NCI-H2171 treated with DMSO at 0.1 percent for 48 hours (cell line): ENCODE data around the gene TCAF1.
A peak's percentile ranks its signal among the peaks of the same experiment; 100 is the strongest.
"Not testable (repeated sequence)": the region's sequence is repeated elsewhere in the genome, so short reads cannot be mapped to it uniquely, and the experiment has no call there.

Experiments
- DNase-seq: peaks from one replicate; lab custom pipeline; 2025; lab: John Stamatoyannopoulos, UW

TCAF1 gene

GRCh38 chr7:143905509-143905908 is 3.5 kb upstream of the TCAF1 start:
- no peak for DNase-seq

GRCh38 chr7:143902332-143902899 is 440 bp upstream of the TCAF1 start:
- DNase-seq: no peak

- DNase-seq: no peak
Measured at GRCh38 chr7:143901332-143901667, 676 bp downstream of the TCAF1 start.

GRCh38 chr7:143900230-143900766 is 1.7 kb downstream of the TCAF1 start:
- no peak for DNase-seq

DNA sequence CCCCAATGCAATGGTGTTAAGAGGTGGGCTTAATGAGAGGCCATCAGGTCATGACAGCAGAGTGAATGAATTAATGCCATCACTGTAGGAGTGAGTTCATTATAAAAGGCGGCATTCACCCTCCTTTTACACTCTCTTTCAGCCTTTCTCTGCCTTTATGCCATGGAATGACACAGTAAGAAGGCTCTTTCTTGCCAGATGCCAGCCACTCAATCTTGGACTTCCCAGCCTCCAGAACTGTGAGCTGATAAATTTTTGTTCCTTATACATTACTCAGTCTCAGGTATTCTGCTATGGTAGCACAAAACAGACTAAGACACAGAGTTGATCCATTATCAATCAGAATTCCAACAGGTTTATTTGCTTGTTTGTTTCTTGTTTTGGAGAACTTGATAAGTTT is 3.2 kb downstream of the TCAF1 start:
- no peak for DNase-seq

DNA sequence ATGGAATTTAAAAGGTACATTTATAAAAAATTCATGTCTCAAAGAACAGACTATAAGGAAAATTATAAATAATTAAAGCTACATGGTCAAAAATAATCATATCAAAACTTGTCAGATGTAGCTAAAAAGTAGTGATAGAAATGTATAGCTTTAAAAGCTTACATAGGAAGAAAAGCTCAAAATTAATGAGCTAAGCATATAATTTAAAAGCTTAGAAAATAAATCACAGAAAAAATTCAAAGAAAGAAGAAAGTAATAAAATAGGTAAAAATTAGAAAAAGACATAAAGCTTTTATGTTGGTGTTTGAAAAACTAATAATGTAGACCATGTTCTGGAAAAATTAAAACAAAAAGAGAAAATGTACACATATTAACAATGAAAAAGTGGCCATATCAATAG is 5.3 kb downstream of the TCAF1 start:
- no peak for DNase-seq

DNA sequence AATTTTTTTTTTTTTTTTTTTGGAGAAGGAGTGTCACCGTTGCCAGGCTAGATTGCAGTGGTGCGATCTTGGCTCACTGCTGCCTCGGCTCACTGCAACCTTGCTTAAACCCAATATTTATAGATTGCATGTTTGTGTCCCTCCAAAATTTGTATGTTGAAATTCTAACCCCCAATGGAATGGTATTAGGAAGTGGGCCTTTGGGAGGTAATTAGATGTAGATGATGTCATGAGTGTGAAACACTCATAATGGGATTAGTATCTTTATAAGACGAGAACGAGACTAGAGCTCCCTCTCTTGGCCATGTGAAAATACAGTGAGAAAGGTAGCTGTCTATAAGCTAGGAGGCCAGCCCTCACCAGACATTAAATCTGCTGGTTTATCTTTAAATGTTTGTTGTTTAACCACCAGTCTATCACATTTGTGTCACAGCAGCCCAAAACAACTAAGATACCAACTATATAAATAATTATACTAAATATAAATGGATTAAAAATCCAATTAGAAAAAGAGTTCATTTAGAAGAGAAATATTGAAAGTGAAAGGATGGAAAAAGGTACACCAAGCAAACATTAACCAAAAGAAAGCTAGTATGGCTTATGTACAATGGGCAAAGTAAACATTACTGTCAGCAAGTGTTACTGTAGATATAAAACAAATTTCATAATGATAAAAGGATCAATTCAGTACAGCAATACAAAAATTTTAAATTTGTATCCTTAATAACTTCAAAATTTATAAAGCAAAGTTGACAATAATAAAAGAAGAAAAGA is 9.3 kb downstream of the TCAF1 start:
- DNase-seq: peak; percentile 43

GRCh38 chr7:143891457-143891856 is 10.5 kb downstream of the TCAF1 start:
- no peak for DNase-seq

DNA sequence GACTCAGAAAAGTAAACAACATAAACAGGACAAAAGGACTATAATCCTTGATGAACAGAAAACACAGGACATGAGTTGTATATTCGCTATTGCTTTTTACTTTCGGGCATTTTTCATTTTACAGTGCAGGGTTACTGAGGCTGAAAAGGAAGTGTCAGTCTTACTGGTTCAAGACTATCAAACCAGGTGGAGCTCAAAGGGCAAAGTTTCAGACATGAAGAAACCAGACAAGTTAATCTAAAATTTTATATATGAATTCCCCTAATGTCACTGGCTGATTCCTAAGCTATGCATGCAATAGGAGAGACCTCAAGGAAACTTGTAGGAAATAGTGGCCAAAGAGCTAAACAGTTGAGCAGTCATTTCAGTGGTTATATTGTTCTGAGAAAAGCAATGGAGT is 11.4 kb downstream of the TCAF1 start:
- no peak for DNase-seq

GRCh38 chr7:143889068-143889467 is 12.9 kb downstream of the TCAF1 start:
- no peak for DNase-seq

GRCh38 chr7:143886826-143887477 is 15.0 kb downstream of the TCAF1 start:
- DNase-seq: no peak

- DNase-seq: no peak
Measured at GRCh38 chr7:143885951-143886350, 16.0 kb downstream of the TCAF1 start.

DNA sequence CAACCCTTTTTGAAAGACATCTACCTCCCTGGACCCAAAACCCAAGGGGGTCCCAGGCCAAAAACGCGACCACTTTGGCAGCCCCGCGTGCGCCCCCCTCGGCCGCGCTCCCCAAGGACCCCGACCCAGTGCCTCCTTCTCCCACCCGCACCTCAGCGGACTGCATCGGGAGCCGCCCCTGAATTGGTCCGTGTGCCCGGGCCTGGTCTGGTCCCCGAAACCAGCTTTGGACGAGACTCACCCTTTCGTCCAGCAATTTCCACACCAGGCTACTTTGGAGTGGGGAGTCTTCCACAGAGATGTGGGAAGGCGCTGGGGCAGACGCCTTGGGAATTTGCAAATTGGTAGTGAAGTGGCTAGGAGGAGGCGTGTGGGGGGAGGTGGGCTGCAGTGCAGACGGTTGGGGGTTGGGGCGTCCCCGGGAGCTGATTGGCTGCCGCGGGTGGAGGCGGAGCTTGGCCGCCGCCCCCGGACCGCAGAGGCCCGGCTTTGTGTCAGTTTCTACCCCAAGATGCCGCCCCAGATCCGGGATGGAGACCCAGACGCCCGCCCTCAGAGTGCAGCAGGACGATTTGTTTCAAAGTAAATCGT is 16.9 kb downstream of the TCAF1 start:
- DNase-seq: no peak

DNA sequence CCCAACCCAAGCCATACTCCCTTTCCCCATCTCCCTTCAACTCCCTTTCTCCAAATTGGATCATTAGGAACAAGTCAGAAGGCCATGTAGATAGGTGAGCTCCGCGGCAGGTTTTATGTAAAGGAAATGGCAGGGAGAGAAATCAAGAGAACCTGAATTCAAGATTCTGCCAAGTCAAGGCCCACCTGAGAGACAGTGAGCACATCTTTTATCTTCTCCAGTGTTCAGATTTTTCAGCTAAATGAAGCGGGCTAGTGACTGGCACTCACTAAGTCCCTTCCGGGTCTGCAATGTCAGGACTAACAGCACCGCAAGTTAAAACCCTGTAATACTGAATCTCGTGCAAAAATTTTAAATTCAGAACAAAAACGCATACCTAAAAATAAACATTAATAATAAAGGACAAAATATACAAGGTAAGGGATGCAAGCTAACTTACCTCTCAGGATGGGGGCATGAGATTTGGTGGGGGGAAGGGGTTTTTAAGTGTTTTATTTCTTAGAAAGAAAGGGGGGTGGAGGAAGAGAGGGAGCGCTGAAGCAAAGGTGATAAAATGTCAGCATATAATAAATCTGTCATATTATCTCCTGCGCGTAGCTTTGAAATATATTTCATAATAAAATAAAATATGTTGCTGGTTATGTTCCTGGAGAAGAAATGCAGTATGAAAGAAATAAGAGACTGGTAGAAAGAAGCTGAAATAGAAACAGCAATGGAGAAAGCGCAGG is 17.6 kb downstream of the TCAF1 start:
- DNase-seq: no peak

DNA sequence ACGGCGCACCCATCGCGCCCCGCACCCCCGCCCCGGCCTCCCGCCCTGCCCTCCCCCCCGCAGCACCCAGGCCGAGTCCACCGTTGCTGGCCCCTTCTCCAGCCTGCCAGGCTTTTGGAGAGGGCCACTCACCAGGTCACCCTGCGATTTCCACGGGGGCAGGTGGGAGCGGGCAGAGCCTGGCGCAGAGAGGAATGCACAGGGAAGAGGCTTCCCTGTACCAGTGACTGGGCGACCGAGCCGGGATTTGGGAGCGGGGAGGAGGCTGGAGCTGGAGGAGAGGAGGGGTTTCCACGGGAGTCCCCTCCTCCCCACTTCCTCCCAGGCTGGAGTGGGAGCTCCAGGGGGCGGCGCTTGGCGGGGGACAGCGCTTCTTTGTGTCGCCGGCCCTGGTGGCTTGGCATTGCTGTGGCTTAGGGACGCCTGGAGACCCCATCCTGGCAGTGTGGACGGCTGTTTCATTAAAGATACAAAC is 19.3 kb downstream of the TCAF1 start:
- DNase-seq: peak; percentile 86

DNA sequence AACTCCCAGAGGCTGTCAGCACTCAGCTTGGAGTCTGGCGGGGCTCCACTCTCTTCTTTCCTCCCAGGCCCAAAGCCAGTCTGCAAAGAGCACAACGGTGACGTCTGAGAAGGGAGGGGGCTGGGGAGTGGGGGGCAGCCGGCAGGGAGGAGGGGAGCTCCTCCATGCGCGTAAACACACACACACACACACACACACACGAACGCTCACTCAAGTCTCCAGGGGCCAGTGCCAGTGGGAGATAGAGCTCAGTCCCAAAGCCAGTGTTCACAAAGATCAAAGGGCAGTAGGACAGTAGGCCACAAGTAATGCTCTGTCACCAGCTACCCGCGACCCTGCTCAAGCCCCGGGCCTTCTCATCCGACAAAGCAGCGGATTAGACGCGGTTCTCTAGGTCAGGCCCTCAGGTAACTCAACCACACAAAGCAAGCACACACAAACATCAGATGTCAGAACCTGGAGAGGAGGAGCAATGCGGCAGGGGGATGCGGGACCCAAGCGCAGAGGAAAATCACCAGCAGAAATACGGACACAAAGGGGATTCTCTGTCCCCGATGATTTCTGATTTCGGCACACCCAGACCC is 19.9 kb downstream of the TCAF1 start:
- peak; percentile 78 for DNase-seq

GRCh38 chr7:143878884-143879283 is 23.1 kb downstream of the TCAF1 start:
- no peak for DNase-seq

DNA sequence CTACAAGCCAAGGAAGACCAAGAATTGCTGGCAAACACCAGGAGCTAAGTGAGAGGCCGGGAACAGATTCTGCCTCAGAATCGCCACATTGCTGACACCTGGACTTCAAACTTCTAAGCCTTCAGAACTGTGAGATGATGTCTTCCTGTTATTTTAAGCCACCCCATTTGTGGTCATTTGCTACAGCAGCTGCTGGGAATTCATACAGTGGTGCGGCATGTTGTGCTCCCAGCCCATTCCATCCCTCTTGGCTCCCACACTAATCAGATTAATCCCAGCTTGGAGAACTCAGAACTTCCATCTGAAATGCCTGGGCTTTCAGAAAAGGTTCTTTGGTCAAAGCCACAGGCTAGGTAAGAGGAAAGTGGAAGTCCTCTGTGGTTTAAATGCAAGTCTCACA is 24.9 kb downstream of the TCAF1 start:
- DNase-seq: no peak

- no peak for DNase-seq
Measured at GRCh38 chr7:143876218-143876617, 25.8 kb downstream of the TCAF1 start.

GRCh38 chr7:143873242-143873641 is 28.7 kb downstream of the TCAF1 start:
- DNase-seq: not testable (repeated sequence)

GRCh38 chr7:143871534-143871933 is 30.4 kb downstream of the TCAF1 start:
- DNase-seq: not testable (repeated sequence)

DNA sequence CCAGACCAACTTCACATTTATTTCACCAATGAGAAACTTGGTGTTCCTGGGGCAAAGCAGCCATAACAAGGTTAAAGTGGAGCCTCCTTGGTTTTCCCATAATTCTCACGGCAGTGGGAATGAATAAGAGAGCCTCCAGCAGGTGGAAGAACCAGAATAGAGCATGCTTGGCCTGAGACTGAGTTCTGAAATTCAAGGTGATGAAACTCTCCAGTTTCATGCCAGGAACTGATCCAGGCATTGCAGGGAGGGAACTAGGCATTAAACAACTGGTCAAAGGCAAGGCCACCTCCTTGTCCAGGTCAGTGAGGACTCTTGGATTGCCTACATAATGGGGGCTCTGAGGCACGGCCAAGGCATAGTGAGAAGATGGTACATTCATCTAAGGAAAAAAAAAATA is 44.0 kb downstream of the TCAF1 start:
- not testable (repeated sequence) for DNase-seq
